ENCODE measurements around the gene OR4D11. TPM values are rescaled to one million over a fixed set of nuclear protein-coding genes. Genes with fewer than 3 reads are reported as not detected.

Gene OR4D11
- total RNA-seq (ENCODE audit: low replicate concordance), result not detected in 2 replicates
- long read RNA-seq, result 0 reads

DNA sequence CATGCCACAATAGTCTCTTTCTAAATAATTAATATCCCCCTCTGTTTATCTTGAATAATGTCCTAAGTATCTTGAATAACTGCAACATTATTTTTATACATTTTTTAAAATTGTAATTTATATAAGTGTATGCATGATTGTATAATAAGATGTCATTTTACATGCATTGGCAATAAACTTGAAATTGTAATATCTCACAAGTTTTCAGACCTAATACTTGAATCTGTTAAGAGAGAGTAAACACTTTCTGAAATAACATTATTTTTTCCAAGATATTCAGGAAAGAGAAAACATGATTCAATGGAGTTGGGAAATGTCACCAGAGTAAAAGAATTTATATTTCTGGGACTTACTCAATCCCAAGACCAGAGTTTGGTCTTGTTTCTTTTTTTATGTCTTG lies at the start of gene OR4D11:
Gene OR4D11, plus strand, starts transcription at position 301 of the 400 bp plus-strand sequence. Its CDS starts 0 bp downstream, at position 301.
- Mint-ChIP-seq H3K9me3 (peaks cover 4% of the 10 kb centered on the region), H3K36me3 (no peaks in the 10 kb centered on the region)

GRCh38 chr11:59456661-59457060 lies 46.7 kb upstream of the OR4D11 start, which contains the start of gene OR4D6:
OR4D6 (plus strand) TSS chr11:59456961; CDS start chr11:59456961, 0 bp downstream.
- Mint-ChIP-seq H3K9me3 (no peaks in the 10 kb centered on the region), H3K36me3 (no peaks in the 10 kb centered on the region), H3K27ac (no peak within 1 kb of the TSS), H3K4me1 (ENCODE audit: unreplicated experiment) (no peaks in the 10 kb centered on the region), H3K27me3 (no peaks in the 10 kb centered on the region), H3K4me3 (no peak within 1 kb of the TSS)
- no peak for TF ChIP-seq CTCF (conservative IDR thresholded peaks at IDR 0.05)
- no peak for DNase-seq (ENCODE audit: extremely low spot score, unreplicated experiment)

More for the DNA sequence above, at the start of gene OR4D11:
- H3K4me1 Mint-ChIP-seq (ENCODE audit: unreplicated experiment), result no peaks in the 10 kb centered on the region
- no peak for DNase-seq (ENCODE audit: extremely low spot score, unreplicated experiment)
- no peaks in the 10 kb centered on the region for H3K27me3 Mint-ChIP-seq
- no peak within 1 kb of the TSS for H3K4me3 Mint-ChIP-seq
- H3K27ac Mint-ChIP-seq, result no peak within 1 kb of the TSS
- TF ChIP-seq CTCF (conservative IDR thresholded peaks at IDR 0.05), result no peak

DNA sequence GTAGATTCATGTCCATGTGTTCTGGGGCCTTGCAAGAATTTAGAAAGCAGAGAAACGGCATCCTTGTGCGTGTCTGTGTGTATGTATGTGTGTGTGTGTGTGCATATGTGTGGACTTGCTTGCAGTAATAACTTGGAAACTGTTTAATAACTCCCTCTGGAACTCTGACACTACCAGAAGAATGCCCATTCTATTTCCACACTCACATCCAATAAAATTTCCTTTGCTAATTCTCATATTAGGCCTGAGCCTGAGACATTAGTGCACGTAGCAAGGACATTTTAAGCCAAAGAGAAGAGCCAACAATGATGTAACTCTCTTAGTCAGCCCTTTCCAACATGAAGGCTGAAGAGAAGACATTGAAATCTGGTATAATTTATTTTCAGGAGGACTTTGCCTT lies 43.5 kb upstream of the OR4D11 start:
- DNase-seq (ENCODE audit: extremely low spot score, unreplicated experiment), result no peak
- no peak for TF ChIP-seq CTCF (conservative IDR thresholded peaks at IDR 0.05)
- H3K4me1 Mint-ChIP-seq (ENCODE audit: unreplicated experiment), result no peaks in the 10 kb centered on the region
- no peaks in the 10 kb centered on the region for H3K9me3 Mint-ChIP-seq
- H3K27me3 Mint-ChIP-seq, result no peaks in the 10 kb centered on the region
- H3K36me3 Mint-ChIP-seq, result no peaks in the 10 kb centered on the region
- no peak overlapping the region for H3K4me3 Mint-ChIP-seq
- no peak overlapping the region for H3K27ac Mint-ChIP-seq

DNA sequence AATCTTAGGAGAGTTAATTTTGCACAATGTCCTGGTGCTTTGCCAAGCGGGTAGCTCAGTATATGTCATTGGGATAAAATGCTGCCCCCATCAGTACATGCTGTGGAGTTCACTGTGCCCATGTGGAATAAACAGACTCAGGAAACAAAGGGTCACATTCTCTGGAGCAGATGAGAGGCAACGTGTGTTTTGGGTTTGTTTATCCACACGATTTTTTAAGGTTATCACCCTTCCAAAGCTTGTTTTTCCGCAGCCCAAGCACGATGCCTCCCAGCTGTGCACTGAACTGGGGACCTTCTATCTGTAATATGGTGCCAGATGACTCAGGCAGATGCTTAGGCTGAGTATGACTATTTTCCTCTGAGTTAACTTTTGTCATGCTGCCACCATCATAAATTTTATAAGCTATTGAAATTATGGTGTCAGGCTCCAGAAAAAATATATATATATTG lies 40.2 kb upstream of the OR4D11 start:
- Mint-ChIP-seq H3K27me3 (no peaks in the 10 kb centered on the region), H3K36me3 (no peaks in the 10 kb centered on the region), H3K4me3 (no peak overlapping the region), H3K4me1 (ENCODE audit: unreplicated experiment) (no peaks in the 10 kb centered on the region), H3K9me3 (no peaks in the 10 kb centered on the region), H3K27ac (no peak overlapping the region)
- no peak for DNase-seq (ENCODE audit: extremely low spot score, unreplicated experiment)
- TF ChIP-seq CTCF (conservative IDR thresholded peaks at IDR 0.05), result no peak

GRCh38 chr11:59473015-59473414 lies 30.4 kb upstream of the OR4D11 start, which contains the start of gene OR4D10:
OR4D10 (plus strand) TSS chr11:59473315; CDS start chr11:59477430, 4,115 bp downstream.
- H3K27me3 Mint-ChIP-seq, result peaks cover 5% of the 10 kb centered on the region
- no peak for TF ChIP-seq CTCF (conservative IDR thresholded peaks at IDR 0.05)
- no peaks in the 10 kb centered on the region for H3K4me1 Mint-ChIP-seq (ENCODE audit: unreplicated experiment)
- no peak for DNase-seq (ENCODE audit: extremely low spot score, unreplicated experiment)
- no peaks in the 10 kb centered on the region for H3K9me3 Mint-ChIP-seq
- H3K4me3 Mint-ChIP-seq, result no peak within 1 kb of the TSS
- H3K27ac Mint-ChIP-seq, result no peak within 1 kb of the TSS
- no peaks in the 10 kb centered on the region for H3K36me3 Mint-ChIP-seq

All from type B pancreatic cell (in vitro differentiated cells).